ENCODE measurements around the gene FYN. TPM values are rescaled to one million over a fixed set of nuclear protein-coding genes. Genes with fewer than 3 reads are reported as not detected.

The FYN gene
- polyA plus RNA-seq, 2 of the 4 experiments (the other 2 are of a cell fraction), result 3.5 to 3.7 TPM

GRCh38 chr6:111763381-111763780, 109.9 kb downstream of the FYN start:
- no peaks in the 10 kb centered on the region for H3K9me3 ChIP-seq
- H3K4me2 ChIP-seq, result no peak overlapping the region
- TF ChIP-seq NR3C1 (IDR thresholded peaks at IDR 0.05) (no peak), TFCP2L1 (CRISPR knock-in tag; IDR thresholded peaks at IDR 0.05) (no peak), POLR2AphosphoS2 (conservative IDR thresholded peaks at IDR 0.05; ENCODE audit: low read length) (no peak), PHF8 (IDR thresholded peaks at IDR 0.05; ENCODE audit: borderline replicate concordance, low read depth) (no peak), CHD2 (IDR thresholded peaks at IDR 0.05; ENCODE audit: low read length, partially characterized antibody) (no peak), RARB (CRISPR knock-in tag; IDR thresholded peaks at IDR 0.05) (no peak), FOXS1 (CRISPR knock-in tag; IDR thresholded peaks at IDR 0.05) (no peak), ZFP36 (IDR thresholded peaks at IDR 0.05; ENCODE audit: borderline replicate concordance, partially characterized antibody) (no peak), JUNB (IDR thresholded peaks at IDR 0.05) (no peak), RNF2 (IDR thresholded peaks at IDR 0.05; ENCODE audit: borderline replicate concordance, low read depth) (no peak), HDAC2 (IDR thresholded peaks at IDR 0.05) (no peak), ZSCAN20 (CRISPR knock-in tag; IDR thresholded peaks at IDR 0.05) (no peak), NFE2L2 (conservative IDR thresholded peaks at IDR 0.05; ENCODE audit: low read length) (no peak), HOXA7 (CRISPR knock-in tag; IDR thresholded peaks at IDR 0.05) (no peak), CBX8 (IDR thresholded peaks at IDR 0.05) (no peak), EHMT2 (IDR thresholded peaks at IDR 0.05; ENCODE audit: low read depth) (no peak)
- H3K4me3 ChIP-seq, result no peak overlapping the region
- ChIA-PET CTCF (no interaction called here), POLR2A (no interaction called here)
- WGBS (ENCODE audit: missing lambda C conversion rate), result 86% methylated on average over 2 of the region's 2 CpGs
- no peak overlapping the region for H3K27ac ChIP-seq
- no peak for DNase-seq (ENCODE audit: low read depth in 1 of 2, low spot score in 1 of 2)
- no peaks in the 10 kb centered on the region for H3K4me1 ChIP-seq
- no peak for FAIRE-seq
- ATAC-seq, result no peak

GRCh38 chr6:111761783-111762312, 111.4 kb downstream of the FYN start:
- Histone ChIP-seq H3K4me3 (no peak overlapping the region), H3K4me2 (no peak overlapping the region), H3K9me3 (no peaks in the 10 kb centered on the region), H3K4me1 (no peaks in the 10 kb centered on the region), H3K27ac (no peak overlapping the region)
- POLR2A ChIA-PET, result no interaction called here
- CTCF ChIA-PET, result no interaction called here
- no peak for TF ChIP-seq MAZ (IDR thresholded peaks at IDR 0.05; ENCODE audit: borderline replicate concordance, low read depth, low read length)
- DNase-seq (ENCODE audit: low read depth in 1 of 2, low spot score in 1 of 2) (no peak), FAIRE-seq (no peak), ATAC-seq (no peak)
- WGBS (ENCODE audit: missing lambda C conversion rate), result 61% methylated on average over 7 of the region's 7 CpGs

GRCh38 chr6:111761212-111761611, 112.0 kb downstream of the FYN start:
- TF ChIP-seq HOXB13 (CRISPR knock-in tag; IDR thresholded peaks at IDR 0.05; ENCODE audit: low read depth) (no peak), NR3C1 (IDR thresholded peaks at IDR 0.05) (no peak), MAFK (IDR thresholded peaks at IDR 0.05; ENCODE audit: partially characterized antibody) (no peak), HDAC2 (IDR thresholded peaks at IDR 0.05) (no peak), CEBPB (IDR thresholded peaks at IDR 0.05) (no peak), FOSL2 (IDR thresholded peaks at IDR 0.05) (no peak), FOSL2 (CRISPR knock-in tag; IDR thresholded peaks at IDR 0.05) (no peak), MYC (IDR thresholded peaks at IDR 0.05; ENCODE audit: borderline replicate concordance, low read length) (no peak), ZC3H11A (IDR thresholded peaks at IDR 0.05) (no peak), ZFP36 (IDR thresholded peaks at IDR 0.05; ENCODE audit: borderline replicate concordance, partially characterized antibody) (no peak), REST (IDR thresholded peaks at IDR 0.05) (no peak), EP300 (IDR thresholded peaks at IDR 0.05) (no peak), RAD21 (conservative IDR thresholded peaks at IDR 0.05 in 1 of 2, IDR thresholded peaks at IDR 0.05 in 1 of 2) (no peak), TFCP2L1 (CRISPR knock-in tag; IDR thresholded peaks at IDR 0.05) (no peak), GATA3 (IDR thresholded peaks at IDR 0.05; ENCODE audit: borderline replicate concordance) (no peak), HEYL (CRISPR knock-in tag; IDR thresholded peaks at IDR 0.05) (no peak), CHD4 (IDR thresholded peaks at IDR 0.05; ENCODE audit: borderline replicate concordance) (no peak), HMGXB4 (CRISPR knock-in tag; IDR thresholded peaks at IDR 0.05; ENCODE audit: borderline replicate concordance) (no peak), POLR2A (IDR thresholded peaks at IDR 0.05; ENCODE audit: low read length) (no peak), MAZ (IDR thresholded peaks at IDR 0.05; ENCODE audit: borderline replicate concordance, low read depth, low read length) (no peak), HOXA7 (CRISPR knock-in tag; IDR thresholded peaks at IDR 0.05) (no peak)
- FAIRE-seq, result no peak
- H3K27ac ChIP-seq, result no peak overlapping the region
- no peaks in the 10 kb centered on the region for H3K9me3 ChIP-seq
- CTCF ChIA-PET, result no interaction called here
- POLR2A ChIA-PET, result no interaction called here
- 33% methylated on average over 2 of the region's 2 CpGs for WGBS (ENCODE audit: missing lambda C conversion rate)
- ATAC-seq, result no peak
- no peak for DNase-seq (ENCODE audit: low read depth in 1 of 2, low spot score in 1 of 2)
- H3K4me3 ChIP-seq, result no peak overlapping the region
- no peak overlapping the region for H3K4me2 ChIP-seq
- H3K4me1 ChIP-seq, result no peaks in the 10 kb centered on the region
